CD4-positive, alpha-beta T cell treated with Interleukin-1 beta for 1 hour (primary cell): ENCODE results near the gene ZNF782.
"Not testable (repeated sequence)": the region's sequence is repeated elsewhere in the genome, so short reads cannot be mapped to it uniquely, and the experiment has no call there.

Source experiments
- DNase-seq, 2 donors: peaks; one replicate each; pipeline ENCODE4 v3.0.0-alpha.2; 2020 to 2022

ZNF782 gene

GRCh38 chr9:96853781-96854650 lies at the start of gene ZNF782:
ZNF782 (minus strand) TSS chr9:96854514; CDS start chr9:96851961, 2,553 bp downstream.
- peak; percentile 87 to 88 for DNase-seq

DNA sequence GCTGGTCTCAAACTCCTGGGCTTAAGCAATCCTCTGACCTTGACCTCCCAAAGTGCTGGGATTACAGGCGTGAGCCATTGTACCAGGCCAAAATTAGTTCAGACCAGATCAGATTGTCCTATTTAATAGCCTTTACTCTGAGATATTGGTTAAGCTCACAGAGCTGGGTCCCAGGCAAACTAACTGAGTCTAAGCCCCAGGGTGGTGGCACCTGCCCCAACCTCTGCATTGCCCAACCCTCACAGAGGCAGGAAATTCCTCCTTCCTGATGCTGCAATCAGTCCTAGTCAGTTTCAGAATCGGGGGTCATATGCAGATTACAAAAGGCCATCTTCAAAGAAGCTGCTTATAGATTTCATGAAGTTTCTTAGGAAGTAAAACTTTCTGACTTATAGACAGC lies 45.7 kb upstream of the ZNF782 start:
- not testable (repeated sequence) for DNase-seq

- no peak for DNase-seq
Observed at GRCh38 chr9:96892131-96892530, 37.8 kb upstream of the ZNF782 start.

DNA sequence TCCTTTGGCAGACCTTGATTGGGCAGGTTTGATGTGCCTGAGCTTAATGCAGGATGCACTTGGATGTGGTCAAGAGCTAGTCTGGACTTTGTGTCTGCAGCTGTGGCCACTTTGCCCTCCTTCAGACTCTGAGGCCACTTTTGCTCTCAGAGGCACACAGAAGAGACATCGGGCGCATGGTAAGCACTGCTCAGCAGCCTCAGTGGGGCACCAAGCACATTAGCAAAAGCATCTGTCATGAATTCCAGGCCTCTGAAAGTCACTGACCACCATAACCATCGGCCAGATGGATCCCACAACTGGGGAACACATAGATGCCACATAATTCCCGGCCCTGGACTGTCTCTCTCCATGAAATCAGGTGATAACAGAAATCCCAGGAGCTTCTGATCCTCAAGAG lies 34.3 kb upstream of the ZNF782 start:
- no peak for DNase-seq

GRCh38 chr9:96885424-96885823 lies 31.1 kb upstream of the ZNF782 start:
- no peak for DNase-seq

GRCh38 chr9:96884443-96884842 lies 30.1 kb upstream of the ZNF782 start:
- no peak for DNase-seq

DNA sequence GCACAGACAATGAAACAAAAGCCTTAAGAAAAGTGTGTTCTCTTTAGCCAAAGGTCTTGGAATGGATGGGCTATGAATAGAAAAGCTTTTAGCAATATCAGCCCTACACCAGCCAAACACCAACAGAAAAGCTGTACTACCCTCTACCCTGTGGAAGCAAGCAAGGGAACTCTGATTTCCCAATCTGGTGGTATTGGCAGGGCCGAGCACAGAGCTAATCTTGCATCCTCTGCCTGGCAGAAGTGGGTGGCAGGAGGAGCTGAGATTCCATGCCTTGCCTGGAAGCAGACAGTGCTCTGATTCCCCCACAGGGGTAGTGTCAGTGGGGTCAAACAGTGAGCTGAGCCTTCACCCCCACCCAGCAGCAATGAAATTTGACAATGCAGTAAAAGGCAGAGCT lies 29.6 kb upstream of the ZNF782 start:
- no peak for DNase-seq

GRCh38 chr9:96877269-96877668 lies 23.0 kb upstream of the ZNF782 start:
- DNase-seq = no peak

GRCh38 chr9:96875461-96876142 lies 21.3 kb upstream of the ZNF782 start:
- DNase-seq = peak; percentile 44 to 53

- peak; percentile 42 to 48 for DNase-seq
Observed at GRCh38 chr9:96874947-96875460, 20.7 kb upstream of the ZNF782 start.

GRCh38 chr9:96874201-96874785 lies 20.0 kb upstream of the ZNF782 start:
- no peak for DNase-seq

- DNase-seq = no peak
Observed at GRCh38 chr9:96871176-96871575, 16.9 kb upstream of the ZNF782 start.

DNA sequence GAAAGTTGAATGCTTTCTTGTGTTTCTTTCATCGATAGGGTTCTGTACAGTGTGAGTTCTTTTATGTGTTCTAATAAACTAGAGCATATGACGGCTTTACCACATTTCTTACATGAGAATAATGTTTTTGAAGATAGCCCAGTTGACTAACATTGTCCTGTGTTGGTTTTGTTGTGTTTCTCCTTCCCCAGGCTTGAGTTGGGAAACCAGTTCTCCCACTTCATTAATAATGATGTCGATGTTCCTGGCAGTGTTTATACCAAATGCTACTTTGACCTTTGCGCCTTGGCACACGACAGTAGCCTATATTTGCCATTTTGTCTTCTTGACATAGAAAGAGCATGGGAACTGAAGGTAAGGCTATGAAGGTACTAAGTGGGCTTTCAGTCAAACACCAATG lies 14.4 kb upstream of the ZNF782 start:
- DNase-seq = no peak

GRCh38 chr9:96867079-96867804 lies 12.9 kb upstream of the ZNF782 start:
- DNase-seq = no peak

DNA sequence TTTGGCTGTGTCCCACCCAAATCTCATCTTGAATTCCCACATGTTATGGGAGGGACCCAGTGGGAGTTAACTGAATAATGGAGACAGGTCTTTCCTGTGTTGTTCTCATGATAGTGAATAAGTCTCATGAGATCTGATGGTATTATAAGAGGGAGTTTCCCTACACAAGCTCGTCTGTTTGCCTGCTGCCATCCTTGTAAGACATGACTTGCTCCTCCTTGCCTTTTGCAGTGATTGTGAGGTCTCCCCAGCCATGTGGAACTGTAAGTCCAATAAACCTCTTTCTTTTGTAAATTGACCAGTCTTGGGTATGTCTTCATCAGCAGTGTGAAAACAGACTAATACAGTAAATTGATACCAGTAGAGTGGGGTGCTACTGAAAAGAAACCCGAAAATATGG lies 10.9 kb upstream of the ZNF782 start:
- not testable (repeated sequence) for DNase-seq

GRCh38 chr9:96859461-96860198 lies 5.3 kb upstream of the ZNF782 start:
- DNase-seq = no peak

DNA sequence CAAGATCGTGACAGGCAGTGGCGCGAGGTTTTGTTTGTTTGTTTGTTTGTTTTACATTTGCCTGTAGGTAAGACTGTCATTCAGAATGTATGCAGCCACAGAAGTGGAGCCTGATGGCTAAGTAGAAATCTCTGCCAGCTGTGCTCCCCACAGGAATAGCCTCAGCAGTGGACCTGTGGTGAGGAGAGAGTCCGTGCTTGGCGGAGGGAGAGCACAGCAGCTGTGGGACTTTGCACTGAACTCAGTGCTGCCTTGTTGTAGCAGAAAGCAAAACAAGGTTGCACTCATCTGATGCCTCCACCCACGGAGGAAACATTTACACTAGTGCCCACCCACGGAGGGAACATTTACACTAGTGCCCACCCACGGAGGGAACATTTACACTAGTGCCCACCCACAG lies 4.4 kb upstream of the ZNF782 start:
- no peak for DNase-seq

DNA sequence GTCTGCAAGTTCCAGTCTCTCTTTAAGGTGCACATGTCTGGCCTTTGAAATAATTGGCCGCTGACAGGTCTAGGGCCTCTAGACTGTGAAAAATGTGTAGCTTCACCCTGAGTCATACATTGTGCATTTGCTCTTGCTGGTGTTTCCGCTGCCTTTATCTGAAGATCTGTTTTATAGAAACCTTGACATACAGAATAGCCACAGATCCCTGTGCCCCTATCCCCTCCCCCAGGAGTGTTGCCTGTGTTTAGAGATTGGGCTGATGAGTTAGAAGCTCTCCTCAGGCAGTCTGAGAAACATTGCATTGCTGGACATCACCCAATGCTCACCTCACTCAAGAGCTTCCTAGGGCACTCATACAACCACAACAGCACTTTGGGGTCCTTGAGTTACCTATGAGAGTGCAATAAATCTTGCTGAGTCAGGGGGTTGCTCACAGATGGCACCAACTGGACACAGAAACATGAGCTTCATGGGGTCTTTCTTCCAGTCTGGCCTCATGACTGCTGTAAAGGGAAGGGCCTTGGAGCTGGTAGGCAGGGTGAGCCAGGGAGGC lies 3.8 kb upstream of the ZNF782 start:
- no peak for DNase-seq

DNA sequence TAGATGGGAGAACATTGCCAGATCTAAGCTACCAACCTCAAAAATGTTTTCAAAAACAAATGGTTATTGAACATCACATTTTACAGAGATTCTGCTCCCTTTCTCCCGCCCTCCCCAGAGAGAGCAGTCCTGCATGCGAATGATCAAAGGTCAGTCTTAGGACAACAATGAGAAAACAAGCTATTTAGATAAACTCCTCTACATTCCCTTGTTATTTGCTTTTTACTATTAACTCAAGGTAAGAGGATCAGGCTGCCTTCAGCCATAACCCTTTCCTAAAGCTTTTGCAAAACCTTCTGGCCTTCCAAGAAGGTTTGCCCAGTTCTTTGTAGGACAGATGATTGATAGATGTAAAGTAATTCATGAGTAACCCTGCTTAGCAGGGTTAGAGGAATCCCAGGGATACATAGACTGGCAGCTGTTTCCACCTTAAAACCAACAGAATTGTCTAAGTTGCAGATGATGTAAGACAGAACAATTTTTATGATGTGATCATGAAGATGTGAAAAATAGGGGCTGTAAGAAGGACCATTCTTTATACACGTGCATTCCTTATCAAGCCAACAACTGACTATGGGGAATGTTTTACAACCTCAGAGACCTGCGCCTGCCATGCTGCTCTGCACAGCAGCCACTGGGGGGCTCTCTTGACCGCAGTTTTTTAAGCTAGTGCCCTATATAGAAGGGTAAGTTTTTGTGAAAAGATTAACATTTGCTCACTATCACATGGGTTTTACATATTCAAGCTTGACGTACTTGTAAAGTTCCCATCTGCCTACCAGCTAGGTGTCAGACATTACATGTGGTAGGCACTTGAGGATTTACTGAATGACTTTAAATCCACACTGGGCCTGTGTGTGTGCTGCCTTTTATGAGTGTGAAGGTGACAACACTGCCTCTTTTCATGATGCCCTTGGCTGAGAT lies 2.3 kb upstream of the ZNF782 start:
- peak; percentile 70 to 73 for DNase-seq

DNA sequence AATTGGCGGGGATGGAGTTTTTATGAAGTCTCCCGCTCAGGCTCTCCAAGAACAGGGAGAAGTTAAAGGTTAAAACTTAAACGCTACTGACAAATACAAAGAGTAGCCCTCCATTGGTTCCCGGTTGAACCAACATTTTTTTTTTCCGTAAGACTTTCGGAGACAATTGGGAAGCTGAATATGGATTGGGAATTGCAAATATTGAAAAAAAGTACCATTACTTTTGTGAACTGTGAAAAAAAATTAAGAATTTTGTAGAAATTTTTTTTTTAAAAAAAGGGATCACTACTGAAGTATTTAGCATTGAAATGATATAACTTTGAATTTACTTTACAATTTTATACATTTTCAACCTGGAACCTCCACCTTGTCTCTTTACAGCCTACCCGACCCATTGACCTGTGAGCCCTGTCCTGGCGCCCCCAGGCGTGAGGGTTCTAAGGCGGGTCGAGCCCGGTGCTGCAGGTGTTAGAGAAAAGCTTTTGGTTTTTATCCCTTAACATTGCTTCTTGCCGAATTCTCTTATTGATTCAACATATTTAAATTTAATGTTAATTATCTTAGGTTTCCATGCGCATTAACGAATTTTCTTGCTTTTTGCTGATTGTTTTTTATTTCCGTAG lies 448 bp upstream of the ZNF782 start:
- DNase-seq = no peak
